Transverse colon (tissue), 3 donors: ENCODE data around the gene DNAJC1.

Experiments
- EP300 ChIP-seq: sonication (generic); formaldehyde crosslinking; IDR thresholded peaks from one replicate; pipeline ENCODE4 v1.6.1; 2017; ENCODE audit warnings: antibody characterized with exemption, low read depth
- POLR2A ChIP-seq: fragments of 450-650 bp; IDR thresholded peaks from one replicate; pipeline ENCODE4 v1.6.1; 2016; ENCODE audit warnings: antibody characterized with exemption, mild to moderate bottlenecking, moderate library complexity
- TF ChIP-seq, protein P1 (sequence below), 5 experiments: fragments of 200-600 bp in 3 of 5; fragments of 450-650 bp in 2 of 5; sonication (generic) in 3 of 5; IDR thresholded peaks; 1 replicate in 2 of 5; 2 replicates in 3 of 5; pipeline ENCODE4 v1.5.1; 2016 to 2017; ENCODE audit warnings: antibody characterized with exemption in 5 of 5, inconsistent platforms in 3 of 5, mild to moderate bottlenecking in 2 of 5, moderate library complexity in 1 of 5

GRCh38 chr10:21722209-21722608, 281.3 kb downstream of the DNAJC1 start:
- TF ChIP-seq, protein P1, sequence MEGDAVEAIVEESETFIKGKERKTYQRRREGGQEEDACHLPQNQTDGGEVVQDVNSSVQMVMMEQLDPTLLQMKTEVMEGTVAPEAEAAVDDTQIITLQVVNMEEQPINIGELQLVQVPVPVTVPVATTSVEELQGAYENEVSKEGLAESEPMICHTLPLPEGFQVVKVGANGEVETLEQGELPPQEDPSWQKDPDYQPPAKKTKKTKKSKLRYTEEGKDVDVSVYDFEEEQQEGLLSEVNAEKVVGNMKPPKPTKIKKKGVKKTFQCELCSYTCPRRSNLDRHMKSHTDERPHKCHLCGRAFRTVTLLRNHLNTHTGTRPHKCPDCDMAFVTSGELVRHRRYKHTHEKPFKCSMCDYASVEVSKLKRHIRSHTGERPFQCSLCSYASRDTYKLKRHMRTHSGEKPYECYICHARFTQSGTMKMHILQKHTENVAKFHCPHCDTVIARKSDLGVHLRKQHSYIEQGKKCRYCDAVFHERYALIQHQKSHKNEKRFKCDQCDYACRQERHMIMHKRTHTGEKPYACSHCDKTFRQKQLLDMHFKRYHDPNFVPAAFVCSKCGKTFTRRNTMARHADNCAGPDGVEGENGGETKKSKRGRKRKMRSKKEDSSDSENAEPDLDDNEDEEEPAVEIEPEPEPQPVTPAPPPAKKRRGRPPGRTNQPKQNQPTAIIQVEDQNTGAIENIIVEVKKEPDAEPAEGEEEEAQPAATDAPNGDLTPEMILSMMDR (IDR thresholded peaks at IDR 0.05) = no peak
- TF ChIP-seq EP300 (no peak), POLR2A (no peak)
